HEK293T (cell line): ENCODE measurements around the gene CGNL1.

Source experiments
- BHLHE40 ChIP-seq: fragments of 450-650 bp; IDR thresholded peaks from 2 replicates; pipeline ENCODE4 v1.6.1; 2016; ENCODE audit warnings: mild to moderate bottlenecking, moderate library complexity, borderline replicate concordance
- HDGF ChIP-seq: fragments of 450-650 bp; IDR thresholded peaks from 2 replicates; pipeline ENCODE4 v1.6.1; 2017; ENCODE audit warnings: antibody characterized with exemption, borderline replicate concordance
- L3MBTL2 ChIP-seq: fragments of 450-650 bp; conservative IDR thresholded peaks from 2 replicates; pipeline ENCODE4 v1.6.1; 2016; ENCODE audit warnings: mild to moderate bottlenecking
- NFRKB ChIP-seq: fragments of 450-650 bp; IDR thresholded peaks from 2 replicates; pipeline ENCODE4 v1.6.1; 2016; ENCODE audit warnings: mild to moderate bottlenecking, moderate library complexity
- SUZ12 ChIP-seq: fragments of 450-650 bp; IDR thresholded peaks from 2 replicates; pipeline ENCODE4 v1.6.1; 2016; ENCODE audit warnings: mild to moderate bottlenecking

DNA sequence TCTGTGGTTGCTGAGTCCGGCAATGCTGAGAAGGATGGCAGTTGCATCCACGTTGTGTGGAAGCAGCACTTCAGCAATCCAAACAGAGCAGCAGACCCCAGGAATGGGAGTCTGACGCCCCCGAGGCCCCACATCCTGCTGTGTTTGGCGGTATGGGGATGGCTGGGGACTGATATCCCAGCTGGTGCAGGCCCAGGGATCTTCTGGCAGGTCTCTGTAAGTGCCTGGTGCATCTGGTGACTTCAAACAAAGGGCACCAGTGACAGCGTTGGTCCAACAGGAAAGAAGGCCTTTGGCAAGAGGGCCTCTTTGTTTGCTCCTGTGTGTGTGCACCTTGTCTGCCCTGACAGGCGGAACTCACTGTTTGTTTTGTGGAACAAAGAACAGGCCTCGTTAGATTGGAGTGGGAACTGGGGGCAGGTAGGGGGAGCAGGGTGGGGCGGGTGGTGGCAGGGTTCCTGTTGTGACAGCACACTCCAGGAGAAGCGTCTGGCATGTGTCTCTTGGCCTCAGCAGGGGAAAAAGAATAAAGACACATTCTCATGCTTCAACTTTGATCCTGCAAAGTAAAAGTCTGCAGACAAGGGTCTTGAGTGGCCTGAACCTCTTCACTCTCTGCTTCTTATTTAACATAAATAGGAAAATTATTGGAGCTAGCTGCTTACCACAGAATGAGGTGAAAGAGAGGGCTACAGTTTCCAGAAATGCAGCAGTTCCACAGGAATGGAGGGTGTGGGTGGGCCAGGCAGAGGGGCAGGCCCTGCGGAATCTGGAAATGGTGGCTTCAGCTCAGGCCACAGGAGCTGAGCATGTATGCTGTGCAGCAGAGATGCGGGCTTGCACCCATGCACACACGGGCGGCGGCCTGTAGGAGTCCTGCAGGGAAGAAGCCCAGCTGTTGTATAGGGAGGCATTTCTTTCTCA, 120.9 kb downstream of the CGNL1 start:
- TF ChIP-seq HDGF (no peak), BHLHE40 (no peak), NFRKB (no peak), L3MBTL2 (no peak), SUZ12 (no peak)
